NB4 (cell line): ENCODE data around the gene REEP3.

Source experiments
- POLR2A ChIP-seq: IDR thresholded peaks from 2 replicates; pipeline ENCODE4 v1.6.1; 2011; ENCODE audit warnings: mild to moderate bottlenecking; ENCODE audit not compliant: insufficient read length; ENCODE audit errors: extremely low read depth
- TF ChIP-seq, protein P1 (sequence below): IDR thresholded peaks from one replicate; pipeline ENCODE4 v1.5.1; 2012; ENCODE audit warnings: low read depth, low read length

DNA sequence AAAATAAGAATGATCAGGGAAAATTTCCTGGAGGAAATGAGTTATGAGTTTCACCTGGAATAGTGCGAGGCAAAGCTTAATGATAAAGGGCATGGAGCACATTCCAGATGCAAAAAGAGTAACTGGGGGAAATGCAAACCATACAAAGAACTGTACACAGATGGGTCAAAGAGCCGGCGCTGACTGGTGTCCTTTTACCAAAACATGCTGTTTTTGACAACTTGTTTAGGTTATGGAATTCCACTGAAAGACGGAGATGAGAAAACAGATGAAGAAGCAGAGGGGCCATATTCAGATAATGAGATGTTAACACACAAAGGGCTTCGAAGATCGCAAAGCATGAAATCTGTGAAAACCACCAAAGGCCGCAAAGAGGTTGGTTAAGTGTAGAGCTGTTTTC, 98.2 kb downstream of the REEP3 start:
- no peak for TF ChIP-seq POLR2A
- TF ChIP-seq, protein P1, sequence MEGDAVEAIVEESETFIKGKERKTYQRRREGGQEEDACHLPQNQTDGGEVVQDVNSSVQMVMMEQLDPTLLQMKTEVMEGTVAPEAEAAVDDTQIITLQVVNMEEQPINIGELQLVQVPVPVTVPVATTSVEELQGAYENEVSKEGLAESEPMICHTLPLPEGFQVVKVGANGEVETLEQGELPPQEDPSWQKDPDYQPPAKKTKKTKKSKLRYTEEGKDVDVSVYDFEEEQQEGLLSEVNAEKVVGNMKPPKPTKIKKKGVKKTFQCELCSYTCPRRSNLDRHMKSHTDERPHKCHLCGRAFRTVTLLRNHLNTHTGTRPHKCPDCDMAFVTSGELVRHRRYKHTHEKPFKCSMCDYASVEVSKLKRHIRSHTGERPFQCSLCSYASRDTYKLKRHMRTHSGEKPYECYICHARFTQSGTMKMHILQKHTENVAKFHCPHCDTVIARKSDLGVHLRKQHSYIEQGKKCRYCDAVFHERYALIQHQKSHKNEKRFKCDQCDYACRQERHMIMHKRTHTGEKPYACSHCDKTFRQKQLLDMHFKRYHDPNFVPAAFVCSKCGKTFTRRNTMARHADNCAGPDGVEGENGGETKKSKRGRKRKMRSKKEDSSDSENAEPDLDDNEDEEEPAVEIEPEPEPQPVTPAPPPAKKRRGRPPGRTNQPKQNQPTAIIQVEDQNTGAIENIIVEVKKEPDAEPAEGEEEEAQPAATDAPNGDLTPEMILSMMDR = no peak
